Activated CD4-positive, alpha-beta T cell treated with anti-CD3 and anti-CD28 coated beads, Interleukin-2, amount 50 U/mL, for 16 hours (primary cell): ENCODE measurements around the gene LRRC52.
"Not testable (repeated sequence)": the region's sequence is repeated elsewhere in the genome, so short reads cannot be mapped to it uniquely, and the experiment has no call there.

Experiments used
- DNase-seq: peaks from one replicate; pipeline ENCODE4 v3.0.0-alpha.2; 2020

The LRRC52 gene

DNA sequence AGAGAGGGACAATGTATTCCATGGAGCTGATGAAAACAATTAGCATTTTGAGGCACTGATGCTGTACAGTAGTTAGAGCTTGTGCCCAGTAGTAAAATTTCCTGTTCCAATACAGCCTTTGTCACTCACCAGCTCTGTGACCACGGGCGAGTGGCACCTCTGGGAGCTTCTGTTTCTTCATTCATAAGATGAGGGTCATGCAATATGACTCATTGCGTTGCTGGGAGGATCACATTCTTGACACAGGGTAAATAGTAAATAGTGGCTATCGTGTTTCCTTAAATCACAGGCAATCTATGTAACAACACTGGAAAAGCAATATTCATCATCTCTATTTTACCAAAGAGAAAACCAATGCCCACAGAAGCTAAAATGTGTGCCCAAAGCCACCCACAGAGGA is 4.5 kb upstream of the LRRC52 start:
- DNase-seq, result no peak

DNA sequence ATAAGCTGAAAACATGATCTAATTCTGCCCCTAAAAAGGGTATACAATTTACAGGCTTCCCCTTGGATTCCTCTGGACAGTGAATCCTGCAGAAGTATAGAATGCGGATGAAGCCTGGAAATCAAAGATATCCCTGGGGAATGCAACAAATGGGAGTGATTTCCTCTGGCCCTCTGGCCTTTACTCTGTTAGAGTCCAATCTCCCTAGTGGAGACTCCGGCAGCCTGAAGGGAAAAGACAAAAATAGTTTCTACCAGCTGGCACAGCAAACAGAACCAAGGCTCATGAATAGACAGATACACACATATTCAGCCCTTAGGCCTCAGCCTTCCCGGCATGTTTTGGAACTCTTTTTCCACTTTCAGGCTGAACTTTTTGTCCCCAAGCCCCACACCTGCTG is 3.9 kb upstream of the LRRC52 start:
- DNase-seq, result no peak

DNA sequence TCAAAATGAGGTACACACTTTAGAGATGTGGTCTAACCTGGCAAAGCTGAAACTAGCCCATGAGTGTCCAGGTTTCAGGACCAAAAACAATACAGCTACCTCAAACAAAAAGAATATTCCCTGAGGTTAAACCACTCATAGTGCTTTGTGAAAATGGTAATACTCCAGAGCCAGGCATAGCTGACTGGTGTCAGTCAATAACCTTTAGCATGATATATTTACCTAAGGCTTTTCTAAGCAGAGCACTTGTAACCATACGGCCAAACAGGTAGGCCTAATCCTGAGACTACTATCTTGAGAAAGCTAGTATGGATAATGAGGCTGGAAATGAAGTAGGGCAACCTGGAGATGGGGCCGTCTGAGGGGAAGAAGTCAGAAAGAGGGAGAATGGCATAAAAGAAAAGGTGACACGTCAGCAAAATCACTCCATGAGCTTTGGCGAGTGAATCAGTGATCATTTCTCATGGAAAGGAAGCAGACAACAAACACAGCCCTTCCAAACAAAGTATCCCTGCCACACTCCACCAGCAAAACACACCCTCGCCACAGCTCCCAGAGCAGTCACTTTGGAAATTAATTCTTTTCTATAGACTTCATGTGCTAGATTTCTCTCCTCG is 1.7 kb upstream of the LRRC52 start:
- DNase-seq, result no peak

DNA sequence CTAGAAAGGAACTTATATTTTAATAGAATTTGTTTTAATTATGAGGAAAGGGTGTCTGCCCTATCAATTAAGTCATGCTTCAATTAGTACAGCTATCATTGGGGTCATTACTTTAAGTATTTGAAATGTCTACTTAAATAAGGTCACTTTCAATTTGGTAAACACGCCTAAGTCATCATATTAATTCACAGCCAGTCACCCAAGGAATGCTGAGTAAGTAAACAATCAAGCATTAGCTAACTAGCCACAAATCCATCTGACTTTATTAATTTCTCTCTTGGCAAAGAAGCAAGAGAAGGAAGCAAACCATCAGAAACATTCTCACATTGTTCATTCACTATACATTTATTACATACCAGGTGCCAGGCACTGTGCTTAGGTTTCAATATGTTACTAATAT is 1.2 kb upstream of the LRRC52 start:
- no peak for DNase-seq

DNA sequence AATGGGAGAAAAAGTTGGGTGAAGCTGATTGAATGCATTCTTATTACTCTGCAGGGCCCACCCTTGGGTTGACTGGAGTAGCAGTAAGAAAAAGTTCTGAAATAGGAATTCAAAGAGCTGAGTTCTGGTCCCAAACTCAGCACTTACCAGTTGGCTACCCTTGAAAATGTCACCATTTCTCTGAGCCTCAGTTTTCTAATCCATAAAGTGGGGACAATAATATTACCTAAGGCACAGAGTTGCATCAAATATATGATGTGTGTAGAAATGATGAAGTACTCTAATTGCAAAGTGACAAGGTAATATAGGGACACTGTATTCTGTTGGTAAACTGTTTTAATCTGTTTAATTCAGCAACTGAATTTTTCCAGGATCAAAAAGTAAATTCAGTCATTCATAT is 1.2 kb downstream of the LRRC52 start:
- no peak for DNase-seq

DNA sequence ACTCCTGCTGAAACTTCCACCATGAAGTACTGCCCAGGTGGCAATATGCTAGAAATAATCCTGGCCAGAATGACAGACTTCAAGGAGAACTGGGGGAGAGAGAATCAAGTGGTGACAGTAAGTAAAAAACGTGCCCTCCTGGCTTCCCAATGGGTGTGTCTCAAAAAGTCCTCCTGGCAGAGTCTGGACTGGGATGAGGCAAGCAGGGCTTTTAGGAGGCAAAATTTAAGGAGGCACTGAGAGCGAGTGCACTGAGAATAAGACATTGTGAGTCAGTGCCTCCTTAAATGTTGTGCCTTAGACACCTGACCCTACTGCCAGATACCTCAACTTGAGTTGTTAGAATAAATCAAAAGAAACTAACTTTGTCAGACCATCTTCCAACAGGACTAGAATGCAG is 2.2 kb downstream of the LRRC52 start:
- DNase-seq, result no peak

DNA sequence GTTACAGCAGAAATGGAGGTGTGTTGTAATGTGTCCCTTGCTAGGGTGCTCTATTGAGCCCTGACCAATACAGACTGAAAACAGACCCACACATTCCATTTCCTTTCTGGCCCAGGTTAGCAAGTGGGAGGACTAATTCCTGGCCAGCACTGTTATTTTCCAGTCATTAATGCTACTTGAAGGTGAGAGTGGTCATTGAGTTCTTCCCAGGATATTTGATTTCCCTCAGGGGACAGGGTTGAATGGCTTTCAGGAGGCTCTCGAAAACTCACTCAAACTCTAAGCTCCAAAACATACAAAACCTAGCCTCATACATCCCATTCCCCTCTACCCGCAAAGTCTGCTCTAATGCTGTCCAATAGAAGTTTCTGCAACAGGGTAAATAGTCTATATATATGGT is 6.2 kb downstream of the LRRC52 start:
- DNase-seq, result no peak

DNA sequence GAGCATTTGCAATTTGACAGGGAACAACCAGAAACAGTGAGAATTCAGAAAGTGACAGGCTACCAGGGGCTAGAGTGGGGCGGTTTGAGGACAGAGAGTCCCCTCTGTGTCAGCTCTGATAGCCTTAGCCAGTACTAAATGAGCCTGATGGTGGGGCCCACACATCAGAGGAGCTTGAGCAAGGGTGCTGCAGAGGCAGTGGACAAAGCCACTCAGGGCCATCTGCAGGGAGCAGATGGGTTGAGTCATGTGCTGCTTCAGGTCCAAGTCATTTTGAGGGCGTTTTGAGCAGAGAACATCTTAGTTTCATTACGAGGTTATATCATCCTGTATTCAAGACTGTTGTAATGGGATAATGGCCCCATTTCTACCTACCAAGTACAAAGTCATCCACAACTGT is 7.7 kb downstream of the LRRC52 start:
- no peak for DNase-seq

DNA sequence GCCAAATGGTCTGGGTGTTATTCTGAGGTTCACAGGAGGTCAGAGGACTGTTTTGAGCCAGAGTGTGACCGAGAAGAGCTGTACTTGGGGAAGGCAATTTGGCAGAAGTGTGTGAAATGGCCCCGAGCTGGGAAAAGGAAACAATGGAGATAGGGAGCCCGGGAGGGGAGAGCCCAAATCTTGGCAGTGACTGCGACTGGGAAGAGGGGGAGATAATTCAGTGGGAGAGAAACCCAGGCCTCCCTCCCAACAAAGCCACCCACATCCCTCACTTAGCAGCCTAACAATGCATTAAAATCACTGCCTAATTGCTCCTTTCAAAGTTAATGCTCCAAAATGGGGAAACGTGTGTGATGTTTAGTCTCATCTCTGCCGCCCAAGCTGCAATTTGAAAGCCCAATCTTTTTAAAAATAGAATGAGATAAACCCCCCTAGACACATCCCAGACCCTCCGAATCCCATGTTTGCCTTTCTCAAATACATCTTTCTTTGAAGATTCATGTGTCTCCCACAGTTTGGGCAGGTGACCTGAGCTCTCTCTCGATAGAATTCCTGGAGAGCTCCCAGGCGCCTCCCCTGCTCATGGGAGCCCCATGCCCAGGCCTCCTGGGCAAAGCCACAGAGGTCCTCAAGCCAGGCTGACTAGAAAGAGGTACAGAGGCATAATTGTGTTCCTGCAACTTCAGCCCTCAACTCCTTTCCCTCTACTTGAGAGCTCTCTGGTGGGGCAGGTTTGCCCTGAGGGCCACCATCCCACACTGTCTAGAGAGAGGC is 17.3 kb downstream of the LRRC52 start:
- DNase-seq, result no peak

DNA sequence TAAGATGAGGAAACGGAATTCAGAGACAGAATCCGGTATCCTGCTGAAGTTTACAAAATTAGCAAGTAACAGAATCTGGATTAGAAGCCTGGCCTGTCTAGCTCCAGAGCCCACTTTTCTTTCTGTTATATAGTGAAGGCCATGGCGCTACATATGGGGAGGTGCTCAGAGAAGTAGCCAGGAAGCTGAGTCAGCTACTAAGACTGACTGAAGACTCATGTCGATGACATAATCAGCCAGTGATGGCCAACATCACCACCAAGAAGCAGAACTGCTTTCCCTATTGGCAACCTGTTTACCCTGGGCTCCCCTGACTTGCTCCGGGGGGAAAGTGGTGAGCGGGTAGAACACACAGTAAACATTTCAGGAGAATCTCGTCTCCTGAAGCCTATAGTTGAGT is 18.8 kb downstream of the LRRC52 start:
- no peak for DNase-seq

DNA sequence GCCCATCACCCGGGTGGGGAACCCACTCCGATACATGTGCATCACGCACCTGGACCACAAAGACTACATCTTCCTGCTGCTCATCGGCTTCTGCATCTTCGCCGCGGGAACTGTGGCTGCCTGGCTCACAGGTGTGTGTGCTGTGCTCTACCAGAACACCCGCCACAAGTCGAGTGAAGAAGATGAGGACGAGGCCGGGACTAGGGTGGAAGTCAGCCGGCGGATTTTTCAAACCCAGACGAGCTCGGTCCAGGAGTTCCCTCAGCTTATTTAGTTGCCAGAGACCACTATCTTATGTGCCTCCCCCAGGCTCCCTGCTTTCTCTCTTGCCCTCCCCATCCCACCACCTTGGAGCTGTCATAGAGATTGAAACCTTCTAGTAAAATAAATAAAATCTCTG is 19.8 kb downstream of the LRRC52 start:
- no peak for DNase-seq

DNA sequence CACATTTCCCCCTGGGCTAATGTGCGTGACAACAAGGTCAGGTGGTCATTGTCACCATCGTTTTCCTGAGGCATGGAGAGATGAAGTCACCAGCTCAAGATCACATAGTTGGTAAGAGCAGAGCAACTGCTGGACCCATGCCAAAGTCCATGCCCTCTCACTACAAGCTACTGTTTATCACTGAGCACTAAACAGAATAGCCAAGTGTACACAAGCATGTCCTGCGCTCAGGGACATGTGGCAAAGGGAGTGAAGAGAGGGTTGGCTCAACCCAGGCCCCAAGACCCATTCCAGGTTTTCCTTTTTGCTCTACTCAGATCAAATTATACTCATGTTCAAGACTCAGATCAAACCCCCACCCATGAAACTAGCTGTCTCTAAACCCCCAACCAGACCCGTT is 20.8 kb downstream of the LRRC52 start:
- DNase-seq, result no peak

DNA sequence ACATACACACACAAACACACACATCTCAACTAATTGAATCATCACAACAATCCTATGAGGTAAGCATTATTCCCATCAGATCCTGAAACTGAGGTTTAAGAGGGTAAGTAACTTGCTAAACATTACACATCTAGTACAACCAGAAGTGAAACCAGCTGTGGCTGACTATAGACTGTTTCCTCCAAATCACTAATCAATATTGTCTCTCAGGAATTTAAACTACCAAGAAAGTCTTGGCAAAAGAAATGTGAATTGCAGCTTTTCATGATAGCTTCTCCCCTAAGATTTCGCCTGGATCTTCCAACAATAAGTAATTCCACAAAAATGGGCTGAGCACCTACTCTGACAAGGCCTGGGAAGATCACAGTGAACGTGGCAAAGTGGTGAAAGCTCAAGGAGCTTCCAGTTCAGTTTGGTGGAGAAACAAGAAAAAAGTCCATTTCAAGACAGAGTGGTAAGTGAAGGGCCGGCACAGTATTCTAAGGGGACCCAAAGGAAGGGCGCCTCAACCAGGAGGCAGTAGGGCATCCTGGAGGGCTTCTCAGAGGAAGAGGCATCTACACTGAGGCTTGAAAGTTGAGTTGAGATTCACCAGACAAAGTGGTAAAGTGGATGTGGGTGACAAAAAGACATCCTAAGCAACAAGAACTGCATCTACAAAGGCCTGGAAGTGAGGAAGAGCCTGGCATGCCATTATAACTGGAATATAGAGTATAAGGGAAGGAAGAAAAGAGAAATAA is 22.1 kb downstream of the LRRC52 start:
- DNase-seq, result no peak

DNA sequence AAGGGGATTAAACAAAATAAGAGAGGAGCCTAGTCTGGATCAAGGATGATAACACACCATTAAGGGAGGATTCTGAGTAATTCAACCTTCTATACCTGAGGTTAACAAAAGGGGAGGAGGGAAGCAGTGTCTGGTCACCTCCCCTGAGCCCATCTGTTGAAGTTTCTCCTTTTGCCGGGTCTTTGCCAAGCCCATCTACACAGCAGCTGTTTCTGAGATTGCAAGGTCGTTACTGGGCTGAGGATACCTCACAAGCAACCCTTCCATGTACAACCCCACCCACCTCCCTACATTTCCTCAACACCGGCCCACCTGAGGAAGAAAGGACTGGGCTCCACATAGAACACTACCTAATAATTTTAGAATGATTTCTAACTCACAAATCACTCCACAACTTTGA is 26.3 kb downstream of the LRRC52 start:
- DNase-seq, result no peak

DNA sequence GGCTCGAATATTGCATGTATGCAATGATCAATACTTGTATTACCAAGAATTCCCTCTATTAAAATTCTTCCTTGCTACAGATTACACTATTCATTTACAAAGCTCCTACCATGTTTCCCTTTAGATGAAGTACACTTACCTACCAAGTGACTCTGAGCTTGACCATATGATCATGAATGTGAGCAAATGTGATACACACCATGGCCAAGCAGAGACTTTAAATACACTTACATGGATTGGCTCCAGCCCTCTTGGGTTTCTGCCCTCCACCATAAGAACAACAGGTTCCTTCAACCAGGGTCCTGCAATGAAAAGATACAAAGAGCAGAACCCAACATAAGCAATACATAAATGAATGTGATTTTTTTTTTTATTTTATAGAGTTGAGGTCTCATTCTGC is 30.0 kb downstream of the LRRC52 start:
- DNase-seq, result no peak

DNA sequence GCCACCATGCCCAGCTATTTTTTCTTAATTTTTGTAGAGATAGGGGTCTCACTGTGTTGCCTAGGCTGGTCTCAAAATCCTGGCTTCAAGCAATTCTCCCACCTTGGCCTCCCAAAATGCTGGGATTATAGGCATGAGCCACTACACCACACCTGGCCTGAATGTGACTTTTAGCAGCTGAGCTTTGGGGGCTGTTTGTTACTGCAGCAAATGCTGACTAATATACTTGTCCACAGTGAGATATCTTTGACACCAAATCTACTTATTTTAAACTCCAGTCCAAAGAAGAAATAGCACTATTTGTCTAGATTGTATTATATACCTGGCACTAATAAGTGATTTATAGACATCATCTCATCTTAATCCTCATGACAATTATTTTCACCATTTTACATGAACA is 30.5 kb downstream of the LRRC52 start:
- DNase-seq, result no peak

DNA sequence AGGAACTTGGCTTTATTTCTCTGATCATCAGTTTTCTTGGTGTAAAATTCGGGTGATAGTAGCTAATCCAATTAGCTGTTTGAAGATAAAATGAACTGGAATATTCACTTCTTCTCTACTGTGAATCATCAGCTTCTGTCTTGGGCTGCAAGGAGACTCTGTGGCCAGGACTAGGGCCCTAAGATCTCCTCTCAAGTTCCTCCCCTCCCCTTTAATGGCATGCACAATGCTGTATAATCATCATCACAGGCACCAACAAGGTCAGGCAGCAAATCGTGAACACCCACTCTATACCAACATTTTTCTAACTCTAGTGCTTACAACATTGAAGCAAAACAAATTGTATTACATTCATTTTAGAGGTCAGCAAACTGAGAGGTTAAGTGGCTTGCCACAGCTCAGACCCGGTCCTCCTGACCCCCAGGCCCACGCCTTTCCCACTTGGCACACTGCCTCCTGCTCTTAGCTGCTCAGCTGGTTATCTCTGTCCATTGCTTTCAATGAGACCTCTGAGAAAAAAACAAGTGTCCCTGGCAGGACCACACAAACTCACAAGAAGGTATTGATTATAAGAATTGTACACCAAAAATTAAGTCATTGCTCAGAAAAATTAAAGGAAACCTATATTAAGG is 31.8 kb downstream of the LRRC52 start:
- no peak for DNase-seq

DNA sequence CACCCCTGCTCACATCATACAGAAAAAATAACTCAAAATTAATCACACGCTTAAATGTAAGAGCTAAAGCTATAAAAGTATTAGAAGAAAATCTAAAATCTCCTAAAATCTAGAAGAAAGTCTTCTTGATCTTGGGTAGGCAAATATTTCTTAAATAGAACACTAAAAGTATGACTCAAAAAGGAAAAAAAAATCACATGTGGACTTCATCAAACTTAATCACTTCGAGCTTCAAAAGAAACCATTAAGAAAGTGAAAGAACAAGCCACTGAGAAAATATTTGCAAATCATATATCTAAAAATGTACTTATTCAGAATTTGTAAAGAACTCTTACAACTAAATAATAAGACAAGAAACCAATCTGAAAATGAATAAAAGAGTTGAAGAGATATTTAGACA is 32.7 kb downstream of the LRRC52 start:
- no peak for DNase-seq

DNA sequence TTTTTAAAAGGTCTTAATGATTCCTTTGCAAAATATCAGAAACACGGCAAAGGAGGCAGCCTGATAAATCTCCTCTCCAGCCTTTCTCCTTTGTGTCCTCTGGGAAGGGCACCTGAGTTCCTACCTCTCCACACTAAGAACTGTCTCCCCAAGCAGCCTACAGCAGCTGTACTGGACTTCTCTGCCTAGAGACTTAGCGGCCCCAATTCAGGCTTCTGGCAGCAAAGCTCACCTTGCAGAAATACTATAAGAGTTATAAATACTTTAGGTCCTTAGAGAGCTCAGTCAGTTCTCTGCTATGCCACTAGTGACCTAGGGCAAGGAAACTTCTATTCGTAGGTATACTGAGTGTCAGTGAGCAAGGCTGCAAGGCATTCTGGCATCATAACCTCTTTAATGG is 33.9 kb downstream of the LRRC52 start:
- DNase-seq, result no peak

DNA sequence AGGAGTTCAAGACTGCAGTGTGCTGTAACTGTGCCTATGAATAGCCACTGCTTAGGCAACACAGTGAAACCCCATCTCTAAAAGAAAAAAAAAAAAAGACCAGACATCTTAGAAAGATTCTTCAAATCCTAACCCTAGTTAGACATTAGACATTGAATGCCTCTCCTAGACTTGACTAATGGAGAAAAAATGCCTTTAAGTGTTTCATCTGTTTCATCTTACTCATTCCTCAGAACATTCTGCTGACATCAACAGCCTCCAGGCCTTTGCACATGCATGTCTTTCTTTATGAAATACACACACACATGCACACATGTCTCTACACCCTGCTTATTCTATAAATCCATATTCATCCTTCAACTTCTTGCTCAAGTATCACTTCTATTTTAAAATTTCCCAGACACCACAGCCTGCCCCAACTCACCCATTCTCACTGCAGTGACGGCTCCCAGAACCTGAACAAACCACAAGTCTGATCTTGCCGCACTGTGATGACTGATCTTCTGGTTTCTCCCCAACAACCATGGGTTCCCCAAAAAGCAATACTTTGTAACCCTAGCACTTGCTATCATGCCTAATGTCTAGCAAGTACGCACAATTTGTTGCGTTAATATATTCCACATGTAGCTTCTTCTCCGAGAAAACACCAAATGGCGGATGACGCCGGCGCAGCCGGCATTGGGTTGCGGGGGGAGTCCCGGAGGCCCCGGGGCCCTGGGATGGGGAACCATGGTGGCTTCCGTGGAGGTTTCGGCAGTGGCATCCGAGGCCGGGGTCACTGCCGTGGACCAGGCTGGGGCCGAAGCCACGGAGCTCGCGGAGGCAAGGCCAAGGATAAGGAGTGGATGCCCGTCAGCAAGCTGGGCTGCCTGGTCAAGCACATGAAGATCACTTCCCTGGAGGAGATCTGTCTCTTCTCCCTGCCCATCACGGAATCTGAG is 37.4 kb downstream of the LRRC52 start:
- no peak for DNase-seq

DNA sequence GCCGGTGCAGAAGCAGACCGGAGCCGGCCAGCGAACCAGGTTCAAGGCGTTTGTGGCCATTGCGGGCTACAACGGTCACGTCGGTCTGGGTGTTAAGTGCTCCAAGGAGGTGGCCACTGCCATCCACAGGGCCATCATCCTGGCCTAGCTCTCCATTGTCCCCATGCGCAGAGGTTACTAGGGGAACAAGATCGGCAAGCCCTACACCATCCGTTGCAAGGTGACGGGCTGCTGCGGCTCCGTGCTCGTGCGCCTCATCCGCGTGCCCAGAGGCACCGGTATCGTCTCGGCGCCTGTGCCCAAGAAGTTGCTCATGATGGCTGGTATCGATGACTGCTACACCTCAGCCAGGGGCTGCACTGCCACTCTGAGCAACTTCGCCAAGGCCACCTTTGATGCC is 38.1 kb downstream of the LRRC52 start:
- no peak for DNase-seq

DNA sequence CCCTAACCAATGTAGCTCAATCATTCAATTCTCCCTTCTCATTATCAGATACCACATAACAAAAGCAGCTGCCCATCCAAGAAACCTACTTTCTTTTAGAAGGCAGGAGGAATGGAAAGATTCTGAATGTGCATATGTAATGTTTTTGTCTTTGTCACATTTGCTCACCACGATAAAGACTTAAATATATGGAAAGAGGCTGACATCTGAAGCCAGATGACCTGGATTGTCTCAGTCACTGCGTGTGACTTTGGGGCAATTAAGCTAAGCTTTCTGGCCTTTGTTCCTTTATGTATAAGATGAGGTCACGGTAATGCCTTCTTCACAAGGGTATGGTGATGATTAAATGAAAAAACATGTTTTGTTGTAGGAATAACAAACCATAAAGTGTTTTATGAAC is 42.6 kb downstream of the LRRC52 start:
- DNase-seq, result no peak

DNA sequence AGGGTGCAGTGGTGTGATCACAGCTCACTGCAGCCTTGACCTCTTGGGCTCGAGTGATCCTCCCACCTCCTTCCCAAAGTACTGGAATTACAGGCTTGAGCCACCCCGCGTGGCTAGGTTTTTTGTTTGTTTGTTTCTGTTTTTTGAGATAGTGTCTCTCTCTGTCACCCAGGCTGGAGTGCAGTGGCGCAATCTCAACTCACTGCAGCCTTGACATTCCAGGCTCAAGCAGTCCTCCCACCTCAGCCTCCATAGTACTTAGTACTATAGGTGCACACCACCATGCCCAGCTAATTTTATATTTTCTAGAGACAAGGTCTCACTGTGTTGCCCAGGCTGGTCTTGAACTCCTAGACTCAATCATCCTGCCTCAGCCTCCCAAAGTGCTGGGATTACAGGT is 47.6 kb downstream of the LRRC52 start:
- not testable (repeated sequence) for DNase-seq
